Activated B cell treated with CpG ODN at 0.5 μM for 24 hours (primary cell): Measurements from ENCODE around the gene SRGAP3. TPM values are rescaled to one million over a fixed set of nuclear protein-coding genes. Genes with fewer than 3 reads are reported as not detected.
A peak's percentile ranks its signal among the peaks of the same experiment; 100 is the strongest.

Experiments
- ATAC-seq: fragments of 200-7000 bp; cut with Tn5 transposase; one replicate; pipeline ENCODE4 v1.10.0; 2021; ENCODE audit warnings: low read depth, mild to moderate bottlenecking, moderate library complexity
- CTCF ChIA-PET: fragments of 350-600 bp; sonication (Branson Sonifier 250); formaldehyde crosslinking; loops from one replicate; lab custom pipeline; 2021; ENCODE audit warnings: antibody characterized with exemption; lab: Charles Lee
- POLR2A ChIA-PET: fragments of 350-600 bp; sonication (Branson Sonifier 250); formaldehyde crosslinking; loops from one replicate; lab custom pipeline; 2021; ENCODE audit warnings: antibody characterized with exemption; lab: Charles Lee
- DNase-seq: peaks from one replicate; pipeline ENCODE4 v3.0.0; 2022
- H3K27ac Mint-ChIP-seq: one replicate; pipeline ENCODE4 v1.8.0; 2020; ENCODE audit warnings: mixed read lengths
- H3K27me3 Mint-ChIP-seq: one replicate; pipeline ENCODE4 v1.8.0; 2021; ENCODE audit warnings: mixed read lengths
- H3K36me3 Mint-ChIP-seq: one replicate; pipeline ENCODE4 v1.8.0; 2021; ENCODE audit warnings: low read depth, mixed read lengths
- H3K4me1 Mint-ChIP-seq: one replicate; pipeline ENCODE4 v1.8.0; 2021; ENCODE audit warnings: mixed read lengths
- H3K4me3 Mint-ChIP-seq: one replicate; pipeline ENCODE4 v1.8.0; 2020; ENCODE audit warnings: mild to moderate bottlenecking, mixed read lengths
- H3K9me3 Mint-ChIP-seq: one replicate; pipeline ENCODE4 v1.8.0; 2020; ENCODE audit warnings: mixed read lengths
- CTCF ChIP-seq: fragments of 200-600 bp; IDR thresholded peaks from one replicate; pipeline ENCODE4 v1.8.0; 2022; ENCODE audit warnings: antibody characterized with exemption, mild to moderate bottlenecking
- intact Hi-C: fragments of 100-400 bp; cut with micrococcal nuclease; formaldehyde crosslinking; loops from one replicate; pipeline ENCODE4 v1.15.1; 2024
- total RNA-seq: library from RNA; stranded (reverse); gene quantifications from 2 replicates; pipeline ENCODE4 v1.2.3, GENCODE V29; 2022

SRGAP3 gene
- total RNA-seq, 1 donor from 2014 or later, result 0.58 TPM

- no peak overlapping the region for H3K27ac Mint-ChIP-seq
- peaks cover 37% of the 10 kb centered on the region for H3K27me3 Mint-ChIP-seq
- ChIA-PET POLR2A (no interaction called here), CTCF (no interaction called here)
- DNase-seq (no peak), ATAC-seq (no peak)
- intact Hi-C loops, result no loop called here
- TF ChIP-seq CTCF, result no peak
- no peak overlapping the region for H3K4me3 Mint-ChIP-seq
- H3K36me3 Mint-ChIP-seq, result no peaks in the 10 kb centered on the region
- H3K4me1 Mint-ChIP-seq, result peaks cover 4% of the 10 kb centered on the region
- peaks cover 5% of the 10 kb centered on the region for H3K9me3 Mint-ChIP-seq
These were observed 107.5 kb downstream of the SRGAP3 start for GRCh38 chr3:9141928-9142289.

DNA sequence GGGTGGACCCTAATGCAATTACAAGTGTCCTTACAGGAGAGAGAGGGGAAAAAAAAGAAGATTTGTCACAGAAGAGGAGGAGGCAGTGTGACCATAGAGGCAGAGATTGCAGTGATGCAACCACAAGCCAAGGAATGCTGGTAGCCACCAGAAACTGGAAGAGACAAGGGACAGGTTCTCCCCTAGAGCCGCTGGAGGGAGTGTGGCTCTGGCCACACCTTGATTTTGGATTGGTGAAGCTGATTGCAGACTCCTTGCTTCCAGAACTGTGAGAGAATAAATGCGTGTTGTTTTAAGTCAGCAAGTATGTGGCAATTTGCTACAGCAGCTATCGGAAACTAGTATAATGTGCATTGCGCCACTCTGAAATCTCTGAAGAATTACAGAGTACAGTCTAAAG is 110.1 kb downstream of the SRGAP3 start:
- no peak overlapping the region for H3K4me3 Mint-ChIP-seq
- no peaks in the 10 kb centered on the region for H3K36me3 Mint-ChIP-seq
- ATAC-seq (no peak), DNase-seq (no peak)
- peaks cover 2% of the 10 kb centered on the region for H3K4me1 Mint-ChIP-seq
- CTCF ChIA-PET, result no interaction called here
- TF ChIP-seq CTCF, result no peak
- H3K9me3 Mint-ChIP-seq, result peaks cover 3% of the 10 kb centered on the region
- intact Hi-C loops, result no loop called here
- POLR2A ChIA-PET, result no interaction called here
- peaks cover 43% of the 10 kb centered on the region for H3K27me3 Mint-ChIP-seq
- no peak overlapping the region for H3K27ac Mint-ChIP-seq

DNA sequence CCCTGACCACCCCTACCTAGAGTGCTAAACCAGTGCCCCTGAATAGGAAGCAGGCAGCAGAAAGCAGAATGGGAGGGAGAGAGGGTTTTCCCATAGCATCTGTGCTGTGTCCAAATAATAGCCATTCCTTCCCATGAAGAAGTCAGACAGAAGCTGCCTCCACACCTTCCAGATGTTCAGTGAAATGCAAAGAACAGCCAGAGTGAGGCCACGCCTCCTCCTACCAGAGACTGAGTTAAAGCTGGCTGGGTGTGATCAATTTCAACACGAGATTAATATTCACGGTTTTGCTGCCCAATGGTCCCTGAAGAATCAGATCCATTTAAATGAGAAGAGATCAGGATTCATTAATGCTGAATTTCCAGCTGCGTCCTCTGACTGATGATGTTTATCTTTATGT is 111.8 kb downstream of the SRGAP3 start:
- ATAC-seq (no peak), DNase-seq (no peak)
- Mint-ChIP-seq H3K9me3 (peaks cover 3% of the 10 kb centered on the region), H3K27me3 (peaks cover 36% of the 10 kb centered on the region), H3K36me3 (no peaks in the 10 kb centered on the region), H3K4me3 (no peak overlapping the region), H3K27ac (no peak overlapping the region), H3K4me1 (peaks cover 2% of the 10 kb centered on the region)
- CTCF ChIA-PET, result no interaction called here
- POLR2A ChIA-PET, result no interaction called here
- TF ChIP-seq CTCF, result no peak
- intact Hi-C loops, result no loop called here

GRCh38 chr3:9136746-9137465 is 112.5 kb downstream of the SRGAP3 start:
- Mint-ChIP-seq H3K27me3 (peaks cover 33% of the 10 kb centered on the region), H3K4me1 (peaks cover 2% of the 10 kb centered on the region), H3K4me3 (no peak overlapping the region), H3K9me3 (peaks cover 3% of the 10 kb centered on the region), H3K27ac (no peak overlapping the region), H3K36me3 (no peaks in the 10 kb centered on the region)
- TF ChIP-seq CTCF, result no peak
- ChIA-PET CTCF (no interaction called here), POLR2A (no interaction called here)
- no peak for DNase-seq
- intact Hi-C loops, result no loop called here
- ATAC-seq, result no peak

- ChIA-PET POLR2A (no interaction called here), CTCF (no interaction called here)
- ATAC-seq, result no peak
These were observed 113.4 kb downstream of the SRGAP3 start for GRCh38 chr3:9135930-9136525.

More at GRCh38 chr3:9135930-9136525, 113.4 kb downstream of the SRGAP3 start:
- Mint-ChIP-seq H3K36me3 (no peaks in the 10 kb centered on the region), H3K27ac (no peak overlapping the region), H3K4me1 (peaks cover 2% of the 10 kb centered on the region), H3K27me3 (peaks cover 33% of the 10 kb centered on the region), H3K4me3 (peak overlapping the region; percentile 57), H3K9me3 (peaks cover 3% of the 10 kb centered on the region)
- DNase-seq, result no peak
- intact Hi-C loops, result no loop called here
- TF ChIP-seq CTCF, result no peak
